GF-D8 (cell line): ENCODE measurements around the gene ANGPTL3.
"Not testable (repeated sequence)": the region's sequence is repeated elsewhere in the genome, so short reads cannot be mapped to it uniquely, and the experiment has no call there.

ENCODE experiments used
- DNase-seq: peaks from one replicate; lab custom pipeline; 2025; lab: John Stamatoyannopoulos, UW

The ANGPTL3 gene, protein sequence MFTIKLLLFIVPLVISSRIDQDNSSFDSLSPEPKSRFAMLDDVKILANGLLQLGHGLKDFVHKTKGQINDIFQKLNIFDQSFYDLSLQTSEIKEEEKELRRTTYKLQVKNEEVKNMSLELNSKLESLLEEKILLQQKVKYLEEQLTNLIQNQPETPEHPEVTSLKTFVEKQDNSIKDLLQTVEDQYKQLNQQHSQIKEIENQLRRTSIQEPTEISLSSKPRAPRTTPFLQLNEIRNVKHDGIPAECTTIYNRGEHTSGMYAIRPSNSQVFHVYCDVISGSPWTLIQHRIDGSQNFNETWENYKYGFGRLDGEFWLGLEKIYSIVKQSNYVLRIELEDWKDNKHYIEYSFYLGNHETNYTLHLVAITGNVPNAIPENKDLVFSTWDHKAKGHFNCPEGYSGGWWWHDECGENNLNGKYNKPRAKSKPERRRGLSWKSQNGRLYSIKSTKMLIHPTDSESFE

DNA sequence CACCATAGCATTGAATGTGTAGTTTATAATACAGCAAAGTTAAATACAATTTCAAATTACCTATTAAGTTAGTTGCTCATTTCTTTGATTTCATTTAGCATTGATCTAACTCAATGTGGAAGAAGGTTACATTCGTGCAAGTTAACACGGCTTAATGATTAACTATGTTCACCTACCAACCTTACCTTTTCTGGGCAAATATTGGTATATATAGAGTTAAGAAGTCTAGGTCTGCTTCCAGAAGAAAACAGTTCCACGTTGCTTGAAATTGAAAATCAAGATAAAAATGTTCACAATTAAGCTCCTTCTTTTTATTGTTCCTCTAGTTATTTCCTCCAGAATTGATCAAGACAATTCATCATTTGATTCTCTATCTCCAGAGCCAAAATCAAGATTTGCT is at the start of gene ANGPTL3:
TSS of gene ANGPTL3 (plus strand) at position 240 of the 400 bp plus-strand sequence. CDS start at position 287, 47 bp downstream.
- DNase-seq: no peak

DNA sequence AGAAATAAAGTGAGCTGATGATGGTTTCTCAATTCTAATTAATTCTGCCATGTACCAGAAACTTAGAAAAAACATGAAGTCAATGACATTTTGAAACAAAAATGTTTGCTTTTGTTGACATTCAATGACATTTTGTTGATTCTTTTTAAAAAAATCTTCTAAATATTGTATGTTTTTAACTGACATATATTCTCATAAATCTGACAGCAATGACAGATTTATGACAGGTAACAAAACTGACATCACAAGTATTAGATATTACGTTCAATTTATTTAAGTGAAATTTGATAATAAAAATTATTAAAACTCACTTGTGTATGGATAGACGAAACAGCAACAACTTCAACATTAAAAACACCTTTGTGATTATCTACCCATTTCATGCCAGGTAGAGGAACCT is 36.0 kb upstream of the ANGPTL3 start:
- no peak for DNase-seq

DNA sequence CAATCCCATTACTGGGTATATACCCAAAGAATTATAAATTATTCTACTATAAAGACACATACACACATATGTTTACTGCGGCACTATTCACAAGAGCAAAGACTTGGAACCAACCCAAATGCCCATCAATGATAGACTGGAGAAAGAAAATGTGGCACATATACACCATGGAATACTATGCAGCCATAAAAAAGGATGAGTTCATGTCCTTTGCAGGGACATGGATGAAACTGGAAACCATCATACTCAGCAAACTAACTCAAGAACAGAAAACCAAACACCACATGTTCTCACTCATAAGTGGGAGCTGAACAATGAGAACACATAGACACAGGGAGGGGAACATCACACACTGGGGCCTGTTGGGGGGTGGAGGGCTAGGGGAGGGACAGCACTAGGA is 30.1 kb upstream of the ANGPTL3 start:
- DNase-seq: not testable (repeated sequence)

DNA sequence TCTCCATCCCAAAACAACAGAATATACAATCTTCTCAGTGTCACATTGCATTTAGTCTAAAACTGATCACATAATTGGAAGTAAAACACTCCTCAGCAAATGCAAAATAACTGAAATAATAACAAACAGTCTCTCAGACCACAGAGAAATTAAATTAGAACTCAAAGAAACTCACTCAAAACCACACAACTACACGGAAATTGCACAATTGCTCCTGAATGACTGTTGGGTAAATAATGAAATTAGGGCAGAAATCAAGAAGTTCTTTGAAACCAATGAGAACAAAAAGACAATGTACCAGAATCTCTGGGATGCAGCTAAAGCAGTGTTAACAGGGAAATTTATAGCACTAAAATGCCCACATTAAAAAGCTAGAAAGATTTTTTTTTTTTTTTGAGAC is 29.4 kb upstream of the ANGPTL3 start:
- DNase-seq: peak; percentile 42

DNA sequence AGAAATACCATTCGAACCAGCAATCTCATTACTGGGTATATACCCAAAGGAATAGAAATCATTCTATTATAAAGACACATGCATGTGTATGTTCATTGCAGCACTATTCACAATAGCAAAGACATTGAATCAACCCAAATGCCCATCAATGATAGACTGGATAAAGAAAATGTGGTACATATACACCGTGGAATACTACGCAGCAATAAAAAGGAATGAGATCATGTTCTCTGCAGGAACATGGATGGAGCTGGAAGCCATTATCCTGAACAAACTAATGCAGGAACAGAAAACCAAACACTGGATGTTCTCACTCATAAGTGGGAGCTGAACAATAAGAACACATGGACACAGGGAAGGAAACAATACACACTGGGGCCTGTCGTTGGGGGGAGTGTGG is 25.8 kb upstream of the ANGPTL3 start:
- not testable (repeated sequence) for DNase-seq

DNA sequence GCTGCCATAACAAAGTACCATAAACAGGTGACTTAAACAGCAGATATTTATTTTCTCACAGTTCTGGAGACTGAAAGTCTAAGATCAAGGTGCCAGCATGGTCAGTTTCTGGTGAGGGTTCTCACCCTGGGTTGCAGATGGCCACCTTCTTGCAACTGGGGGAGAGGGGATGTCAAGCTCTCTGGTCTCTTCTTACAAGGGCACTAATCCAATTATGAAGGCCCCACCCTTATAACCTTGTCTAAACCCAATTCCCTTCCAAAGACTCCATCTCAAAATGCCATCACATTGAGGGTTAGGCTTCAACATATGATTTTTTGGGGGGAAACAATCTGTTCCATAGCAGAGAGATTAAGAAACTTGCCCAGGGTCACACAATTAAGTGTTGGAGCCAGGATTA is 24.8 kb upstream of the ANGPTL3 start:
- no peak for DNase-seq

DNA sequence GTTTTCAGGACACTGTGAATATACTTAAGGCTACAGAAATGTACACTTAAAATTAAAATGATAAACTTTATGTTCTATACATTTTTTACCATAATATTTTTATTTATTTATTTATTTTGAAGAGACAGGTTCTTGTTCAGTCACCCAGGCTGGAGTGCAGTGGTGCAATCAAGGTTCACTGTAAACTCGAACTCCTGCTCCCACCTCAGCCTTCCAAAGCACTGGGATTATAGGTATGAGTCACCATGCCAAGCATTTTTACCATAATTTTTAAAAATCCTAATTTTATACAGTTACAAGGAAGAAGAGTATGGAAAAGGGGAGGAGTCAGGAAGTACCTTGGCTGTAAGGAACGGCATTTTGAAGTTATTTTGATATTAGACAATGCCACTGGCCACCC is 23.6 kb upstream of the ANGPTL3 start:
- no peak for DNase-seq

DNA sequence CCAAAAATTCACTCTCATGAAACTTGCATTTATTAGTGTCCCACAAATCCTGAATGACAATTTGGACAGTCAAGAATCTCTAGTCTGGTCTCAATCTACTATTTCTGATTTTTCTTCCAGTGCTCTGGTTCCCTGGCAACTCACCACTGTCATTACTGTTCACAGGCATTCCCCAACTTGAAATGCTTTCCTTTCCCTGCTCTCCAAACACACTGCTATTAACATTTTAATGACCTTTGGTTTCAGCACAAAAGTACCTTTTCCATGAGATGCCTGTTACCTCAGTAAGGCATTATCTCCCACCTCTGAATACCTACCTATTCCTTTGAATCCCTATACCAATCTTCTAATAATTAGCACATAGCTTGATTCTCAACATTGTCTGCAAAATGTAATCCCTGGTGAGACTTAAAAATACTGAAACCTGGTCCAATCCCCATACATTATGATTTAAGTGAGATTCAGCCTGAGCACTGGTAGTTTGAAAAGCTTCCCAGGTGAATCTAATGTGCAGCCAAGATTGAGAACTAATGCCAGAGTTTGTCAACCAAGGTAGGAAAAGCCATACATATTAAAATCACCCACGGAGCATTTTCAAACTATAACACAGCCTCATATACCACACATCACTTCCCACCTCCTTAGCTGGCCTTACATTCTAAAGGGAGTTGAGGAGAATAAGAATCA is 11.7 kb upstream of the ANGPTL3 start:
- no peak for DNase-seq

DNA sequence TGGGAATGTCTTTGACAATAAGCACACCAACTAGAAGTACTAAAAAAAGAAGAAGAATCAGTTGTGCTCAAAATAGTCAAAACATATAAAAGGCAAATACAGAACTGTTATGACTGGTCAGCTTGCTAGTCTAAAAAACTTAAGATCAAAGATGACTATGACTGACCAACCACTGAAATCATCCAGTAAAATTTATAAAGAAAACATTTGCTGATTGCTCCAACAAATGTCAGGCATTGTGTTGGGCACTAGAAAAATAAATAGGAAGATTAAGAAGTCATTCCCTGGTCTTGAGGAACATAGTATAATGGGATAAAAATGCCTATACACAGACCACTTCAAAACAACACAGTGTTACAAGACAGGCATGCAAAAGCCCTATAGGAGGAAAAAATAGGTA is 9.3 kb upstream of the ANGPTL3 start:
- no peak for DNase-seq

DNA sequence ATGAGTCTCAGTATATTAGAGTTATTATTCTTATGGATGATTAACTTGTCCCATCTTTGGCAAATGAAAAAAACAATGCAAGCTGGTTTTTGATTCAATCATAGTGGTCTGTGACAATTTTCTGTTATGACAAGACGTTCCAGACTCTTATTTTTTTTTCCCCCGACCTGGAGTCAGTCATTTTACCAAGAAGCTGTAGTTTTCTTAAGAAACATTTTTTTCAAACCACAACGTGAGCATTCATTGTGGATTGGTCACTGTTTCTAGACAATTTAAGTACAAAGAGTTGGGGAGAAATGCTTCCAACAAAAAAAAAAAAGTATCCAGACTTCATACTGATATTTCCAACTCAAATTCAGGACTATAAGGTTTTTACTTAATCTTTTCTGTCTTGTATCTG is 8.0 kb upstream of the ANGPTL3 start:
- no peak for DNase-seq

DNA sequence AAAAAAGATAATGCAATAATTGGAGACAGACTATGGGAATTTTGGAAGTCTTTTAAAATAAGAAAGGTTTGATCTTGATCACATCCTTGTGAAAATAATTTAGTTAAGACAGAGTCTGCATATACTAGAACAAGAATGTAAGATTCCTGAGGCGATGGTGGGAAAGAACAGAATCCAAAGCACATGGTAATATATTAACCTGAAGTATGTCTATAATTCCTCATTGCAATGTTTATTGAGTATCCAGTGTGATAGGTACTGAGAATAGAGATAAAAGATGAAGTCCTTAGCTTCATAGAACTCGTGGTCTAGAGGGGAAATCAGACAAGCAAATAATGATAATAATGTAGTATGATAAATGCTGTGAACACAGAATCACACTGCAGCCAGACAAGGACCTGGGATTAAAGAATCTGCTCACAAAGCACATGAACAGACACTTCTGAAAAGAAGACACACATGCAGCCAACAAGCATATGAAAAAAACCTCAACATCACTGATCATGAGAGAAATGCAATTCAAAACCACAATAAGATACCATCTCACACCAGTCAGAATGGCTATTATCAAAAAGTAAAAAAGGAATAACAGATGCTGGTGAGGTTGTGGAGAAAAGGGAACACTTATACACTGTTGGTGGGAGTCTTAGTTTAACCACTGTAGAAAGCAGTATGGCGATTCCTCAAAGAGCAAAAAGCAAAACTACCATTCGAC is 6.9 kb upstream of the ANGPTL3 start:
- no peak for DNase-seq

DNA sequence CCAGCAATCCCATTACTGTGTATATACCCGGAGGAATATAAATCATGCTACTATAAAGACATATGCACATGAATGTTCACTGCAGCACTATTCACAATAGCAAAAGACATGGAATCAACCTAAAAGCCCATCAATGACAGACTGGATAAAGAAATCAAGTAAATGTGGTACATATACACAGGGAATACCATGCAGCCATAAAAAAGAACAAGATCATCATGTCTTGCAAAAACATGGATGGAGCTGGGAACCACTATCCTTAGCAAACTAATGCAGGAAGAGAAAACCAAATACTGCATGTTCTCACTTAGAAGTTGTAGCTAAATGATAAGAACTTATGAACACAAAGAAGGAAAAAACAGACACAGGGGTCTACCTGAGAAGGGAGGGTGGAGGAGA is 6.4 kb upstream of the ANGPTL3 start:
- DNase-seq: no peak

DNA sequence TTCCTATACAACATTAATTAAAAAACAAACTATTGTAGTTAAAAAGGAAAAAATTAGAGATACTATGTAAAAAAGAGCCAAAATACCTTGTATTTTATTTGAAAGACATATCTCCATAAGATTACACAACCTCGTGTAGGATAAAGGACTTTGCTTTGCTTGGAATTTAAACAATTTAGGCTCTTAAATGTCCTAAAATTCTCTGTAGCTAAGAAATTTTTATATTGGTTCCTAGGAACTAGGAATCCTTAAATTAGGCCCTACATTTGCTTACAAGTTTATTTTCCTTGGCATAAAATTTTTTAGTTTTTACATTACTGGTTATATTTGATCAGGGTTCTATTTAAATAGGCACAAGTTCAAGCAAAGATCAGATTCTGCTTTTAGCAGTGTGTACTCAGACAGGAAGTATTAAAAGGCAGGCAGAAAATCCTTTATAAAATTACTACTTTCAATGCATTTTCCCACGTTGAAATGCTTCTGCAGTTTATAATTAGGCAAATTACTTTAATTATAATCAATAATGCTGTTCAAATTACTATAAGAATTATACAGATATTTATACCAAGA is 3.4 kb upstream of the ANGPTL3 start:
- no peak for DNase-seq

DNA sequence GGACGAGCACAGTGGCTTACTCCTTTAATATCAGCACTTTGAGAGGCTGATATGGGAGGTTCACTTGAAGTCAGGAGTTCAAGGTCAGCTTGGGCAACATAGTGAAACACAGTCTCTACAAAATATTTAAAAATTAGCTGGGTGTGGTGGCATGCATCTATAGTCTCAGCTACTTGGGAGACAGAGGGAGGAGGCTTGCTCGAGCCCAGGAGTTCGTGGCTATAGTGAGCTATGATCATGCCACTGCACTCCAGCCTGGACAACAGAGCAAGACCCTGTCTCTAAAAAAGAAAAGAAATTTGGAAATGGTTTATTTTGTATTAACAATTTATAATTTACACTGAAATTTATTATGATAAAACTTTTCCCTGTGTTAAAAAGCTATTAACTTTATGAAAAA is 1.7 kb upstream of the ANGPTL3 start:
- DNase-seq: no peak

DNA sequence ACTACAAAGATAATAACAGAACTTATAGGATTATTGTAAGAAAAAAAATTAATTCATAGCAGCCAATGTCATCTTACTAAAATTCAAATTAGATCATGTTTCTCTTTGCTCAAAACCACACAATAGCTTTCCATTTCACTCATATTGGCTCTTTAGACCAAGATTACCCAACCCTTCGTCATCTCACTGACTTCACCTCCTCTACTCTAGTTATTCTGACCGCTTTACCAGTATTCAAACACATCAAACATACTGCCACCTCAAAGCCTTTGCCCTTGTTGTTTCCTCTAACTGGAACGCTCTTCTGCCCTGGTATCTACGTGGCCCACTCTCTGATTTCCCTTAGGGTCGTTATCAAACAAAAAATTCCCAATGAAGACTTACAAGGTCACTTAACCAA is 1.7 kb downstream of the ANGPTL3 start:
- DNase-seq: no peak

DNA sequence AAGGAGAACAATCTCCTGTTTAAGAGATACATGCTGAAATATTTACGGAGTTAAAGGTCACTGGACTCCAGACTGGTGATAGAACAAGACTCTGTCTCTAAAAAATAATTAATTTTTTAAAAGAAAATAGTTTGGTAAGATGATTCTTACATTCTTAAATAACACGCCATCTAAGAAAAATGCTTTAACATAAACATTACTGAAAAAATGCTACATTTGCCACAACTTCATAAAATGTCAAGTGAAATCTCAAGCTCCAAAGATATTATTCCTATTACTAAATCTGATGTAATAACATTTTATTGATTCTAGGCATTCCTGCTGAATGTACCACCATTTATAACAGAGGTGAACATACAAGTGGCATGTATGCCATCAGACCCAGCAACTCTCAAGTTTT is 4.1 kb downstream of the ANGPTL3 start:
- no peak for DNase-seq

DNA sequence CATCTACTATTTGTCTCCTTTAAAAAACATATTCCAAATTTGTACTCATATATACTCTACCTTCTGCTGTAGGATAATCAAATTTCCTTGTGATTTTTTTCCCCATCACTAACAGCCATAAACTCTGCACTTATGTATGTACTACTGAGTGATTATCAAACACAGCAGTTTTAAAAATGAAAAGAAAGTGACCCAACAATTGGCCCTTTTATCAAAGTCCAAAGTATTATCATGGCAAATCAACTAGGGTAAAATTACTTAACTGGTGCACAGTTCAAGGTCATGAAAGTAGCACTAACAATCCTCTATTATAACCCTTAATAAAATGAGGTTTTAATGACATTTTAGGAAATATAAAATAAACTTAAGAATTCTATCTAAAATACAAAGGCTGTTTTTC is 11.6 kb downstream of the ANGPTL3 start:
- DNase-seq: no peak

DNA sequence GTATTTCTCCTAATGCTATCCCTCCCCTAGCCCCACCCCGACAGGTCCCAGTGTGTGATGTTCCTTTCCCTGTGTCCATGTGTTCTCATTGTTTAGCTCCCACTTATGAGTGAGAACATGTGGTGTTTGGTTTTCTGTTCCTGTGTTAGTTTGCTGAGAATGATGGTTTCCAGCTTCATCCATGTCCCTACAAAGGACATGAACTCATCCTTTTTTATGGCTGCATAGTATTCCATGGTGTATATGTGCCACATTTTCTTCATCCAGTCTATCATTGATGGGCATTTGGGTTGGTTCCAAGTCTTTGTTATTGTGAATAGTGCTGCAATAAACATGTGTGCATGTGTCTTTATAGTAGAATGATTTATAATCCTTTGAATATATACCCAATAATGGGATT is 13.3 kb downstream of the ANGPTL3 start:
- DNase-seq: not testable (repeated sequence)

DNA sequence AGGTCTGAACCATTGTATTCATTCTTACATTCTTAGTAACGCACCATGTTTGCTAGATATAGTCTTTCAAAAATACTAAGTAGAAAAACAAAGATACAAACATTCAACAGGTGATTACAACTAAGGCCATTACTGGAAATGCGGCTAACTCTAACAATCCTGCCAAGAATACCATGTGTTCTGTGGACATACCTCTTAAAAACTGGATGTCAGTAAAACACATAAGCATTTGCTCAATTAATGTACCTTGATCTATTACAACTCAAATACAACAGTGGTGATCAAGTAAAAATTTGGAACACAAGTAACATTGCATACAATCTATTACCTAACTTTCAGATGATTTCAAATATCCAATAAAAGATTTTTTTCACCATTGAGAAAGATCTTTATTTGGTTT is 15.4 kb downstream of the ANGPTL3 start:
- no peak for DNase-seq

DNA sequence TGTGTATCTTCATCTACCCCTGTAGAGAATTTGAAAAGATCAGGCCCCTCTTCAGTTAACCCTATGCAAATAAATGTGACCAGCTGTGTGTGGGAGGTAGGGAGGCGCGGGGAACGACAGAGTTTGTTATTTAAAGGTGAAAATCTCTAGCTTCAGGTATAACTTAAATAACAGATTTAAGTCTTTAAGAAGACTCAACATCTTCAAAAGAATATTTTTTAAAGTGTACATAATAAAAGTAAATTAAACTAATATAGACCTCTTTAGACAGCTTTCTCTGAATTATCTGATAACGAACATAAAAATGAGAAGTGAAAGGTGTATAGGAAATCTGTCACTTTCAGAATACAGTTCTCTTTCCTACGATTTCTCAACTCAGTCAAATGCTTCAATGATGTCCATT is 16.0 kb downstream of the ANGPTL3 start:
- DNase-seq: no peak

DNA sequence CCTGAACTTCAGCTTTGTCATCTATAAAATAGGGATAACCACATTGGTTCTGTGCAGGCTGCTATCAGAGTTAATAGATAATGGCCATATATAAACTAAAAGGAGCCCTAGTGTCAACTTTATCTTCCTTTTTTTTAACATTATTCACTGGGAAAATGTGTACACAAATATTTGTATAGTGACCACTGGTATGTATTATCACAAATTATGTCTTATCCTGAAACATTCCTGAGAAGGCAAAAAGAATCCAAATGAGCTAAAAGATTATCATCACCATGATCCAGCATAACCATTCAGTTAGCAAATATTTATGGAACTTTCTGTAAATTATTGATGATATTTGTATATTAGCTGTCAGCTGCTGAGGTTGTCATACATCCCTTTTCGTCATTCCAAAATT is 16.6 kb downstream of the ANGPTL3 start:
- DNase-seq: no peak

DNA sequence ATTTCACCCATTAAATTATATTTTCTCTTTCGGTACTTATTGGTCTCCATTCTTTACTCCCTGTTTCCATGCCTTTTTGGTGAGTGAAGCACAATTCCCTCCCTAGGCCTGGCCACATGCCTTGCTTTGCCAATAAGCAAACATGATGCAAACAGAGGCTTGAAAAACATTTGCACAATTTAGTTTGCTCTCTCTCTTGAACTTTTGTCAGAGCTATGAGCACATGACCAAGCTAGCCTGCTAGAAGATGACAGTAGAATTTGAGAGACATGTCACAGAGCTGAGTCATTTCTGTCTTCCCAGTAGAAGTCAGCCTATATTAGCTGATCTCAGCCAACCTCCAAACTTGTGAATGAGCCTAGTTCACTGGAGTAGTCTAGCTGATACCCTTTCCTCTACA is 24.6 kb downstream of the ANGPTL3 start:
- DNase-seq: peak; percentile 33

DNA sequence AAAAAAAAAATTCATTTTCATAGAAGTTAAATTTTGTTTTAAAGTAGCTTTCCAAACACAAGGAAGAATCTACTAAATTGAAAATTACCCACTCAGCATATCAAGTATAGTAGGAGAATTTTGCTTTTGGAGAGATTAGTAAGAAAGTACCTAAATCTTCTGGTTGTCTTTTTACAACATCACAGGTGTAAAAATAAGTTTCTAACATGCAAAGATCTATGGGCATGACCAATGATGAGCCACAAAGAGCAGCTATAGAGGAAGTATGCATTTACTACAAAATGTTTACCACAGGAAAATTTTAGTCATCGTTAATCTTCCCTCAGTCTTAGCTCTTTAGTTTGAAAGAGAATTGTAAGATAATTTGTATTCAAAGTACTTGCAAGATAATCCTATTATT is 28.1 kb downstream of the ANGPTL3 start:
- DNase-seq: no peak
